HepG2 (cell line): ENCODE results near the gene FAM81A. TPM values are rescaled to one million over a fixed set of nuclear protein-coding genes. Genes with fewer than 3 reads are reported as not detected.

Source experiments
- JUNB ChIP-seq: sonication (generic); formaldehyde crosslinking; IDR thresholded peaks from 2 replicates; pipeline ENCODE4 v1.8.0; 2022; ENCODE audit warnings: missing genetic modification reagents, mild to moderate bottlenecking, borderline replicate concordance
- NR2C2 ChIP-seq: sonication (generic); formaldehyde crosslinking; IDR thresholded peaks from 2 replicates; pipeline ENCODE4 v1.4.0; 2020; ENCODE audit warnings: missing genetic modification reagents, mild to moderate bottlenecking, moderate library complexity, borderline replicate concordance
- SSRP1 ChIP-seq: IDR thresholded peaks from 2 replicates; pipeline ENCODE4 v1.6.1; 2016; ENCODE audit warnings: control low read depth
- XBP1 ChIP-seq: sonication (generic); formaldehyde crosslinking; IDR thresholded peaks from 2 replicates; pipeline ENCODE4 v1.5.0; 2020; ENCODE audit warnings: missing genetic modification reagents
- ZBTB14 ChIP-seq: sonication (generic); formaldehyde crosslinking; IDR thresholded peaks from 2 replicates; pipeline ENCODE4 v1.4.0; 2020; ENCODE audit warnings: missing genetic modification reagents
- ZBTB44 ChIP-seq: sonication (generic); formaldehyde crosslinking; IDR thresholded peaks from 2 replicates; pipeline ENCODE4 v1.4.0; 2020; ENCODE audit warnings: missing genetic modification reagents
- ZFP36L1 ChIP-seq: sonication (generic); formaldehyde crosslinking; IDR thresholded peaks from 2 replicates; pipeline ENCODE4 v1.8.0; 2022; ENCODE audit warnings: mild to moderate bottlenecking, missing genetic modification reagents, moderate library complexity
- ZMYM2 ChIP-seq: sonication (generic); formaldehyde crosslinking; IDR thresholded peaks from 2 replicates; pipeline ENCODE4 v1.8.0; 2022; ENCODE audit warnings: mild to moderate bottlenecking, missing genetic modification reagents
- ZNF142 ChIP-seq: sonication (generic); formaldehyde crosslinking; IDR thresholded peaks from 2 replicates; pipeline ENCODE4 v1.4.0; 2020; ENCODE audit warnings: missing genetic modification reagents
- ZNF331 ChIP-seq: sonication (generic); formaldehyde crosslinking; IDR thresholded peaks from 2 replicates; pipeline ENCODE4 v1.4.0; 2020; ENCODE audit warnings: missing genetic modification reagents
- ZNF678 ChIP-seq: sonication (generic); formaldehyde crosslinking; IDR thresholded peaks from 2 replicates; pipeline ENCODE4 v1.4.0; 2020; ENCODE audit warnings: mild to moderate bottlenecking, missing genetic modification reagents
- polyA plus RNA-seq, 8 experiments: library from polyadenylated mRNA; depleted of rRNA in 3 of 8; stranded (reverse) in 7 of 8; unstranded in 1 of 8; fragments of >200 nt; fragmentation: Illumina TruSeq in 4 of 8; extraction: Trizol in 4 of 8; gene quantifications; 2 replicates each; pipeline versions ENCODE4 v1.2.1 to v1.2.3, GENCODE V29; 2011 to 2016; ENCODE audit warnings: low read depth in 4 of 8, missing spikeins in 1 of 8, mixed read lengths in 1 of 8; ENCODE audit not compliant: insufficient read depth in 1 of 8
- total RNA-seq, 5 experiments: library from RNA; depleted of rRNA; stranded (reverse); fragments of >200 nt; fragmentation: Illumina TruSeq; extraction: Trizol; gene quantifications; 2 replicates each; pipeline ENCODE4 v1.2.3, GENCODE V29; 2016; ENCODE audit warnings: low read depth in 1 of 5

FAM81A gene
- total and polyA plus RNA-seq, 2 of the 13 experiments (the other 11 are each of a cell fraction or from before 2014, with no cell fraction given), result 0.09 TPM; not detected in 1

- TF ChIP-seq SSRP1 (CRISPR knock-in tag) (no peak), ZMYM2 (no peak), ZFP36L1 (no peak), XBP1 (CRISPR knock-in tag) (no peak), ZNF142 (CRISPR knock-in tag) (no peak), ZNF331 (CRISPR knock-in tag) (no peak), ZNF678 (CRISPR knock-in tag) (no peak), NR2C2 (CRISPR knock-in tag) (no peak), JUNB (CRISPR knock-in tag) (no peak), ZBTB14 (CRISPR knock-in tag) (no peak), ZBTB44 (CRISPR knock-in tag) (no peak)
- TF ChIP-seq, all 625 proteins: peak for 0
These were observed 18.1 kb downstream of the FAM81A start (continued) for GRCh38 chr15:59456114-59456513.
